IPS DF 6.9 (cell line): Measurements from ENCODE around the gene MAPK10.
"Not testable (repeated sequence)": the region's sequence is repeated elsewhere in the genome, so short reads cannot be mapped to it uniquely, and the experiment has no call there.

Experiments used
- DNase-seq: peaks from one replicate; pipeline ENCODE4 v3.0.0-alpha.2; 2013; ENCODE audit warnings: low read depth, low spot score
- H3K27ac ChIP-seq: one replicate; pipeline ENCODE4 v1.5.1; 2013; ENCODE audit warnings: low read length, control low read depth
- H3K27me3 ChIP-seq: 2 replicates; pipeline ENCODE4 v1.6.1; 2013; ENCODE audit warnings: mild to moderate bottlenecking, low read length; ENCODE audit not compliant: control insufficient read depth, insufficient read depth
- H3K36me3 ChIP-seq: 2 replicates; pipeline ENCODE4 v1.6.1; 2013; ENCODE audit warnings: low read length; ENCODE audit not compliant: control insufficient read depth, insufficient read depth
- H3K4me1 ChIP-seq: 2 replicates; pipeline ENCODE4 v1.6.1; 2013; ENCODE audit warnings: low read length; ENCODE audit not compliant: control insufficient read depth, insufficient read depth
- H3K4me3 ChIP-seq: 2 replicates; pipeline ENCODE4 v1.5.1; 2013; ENCODE audit warnings: mild to moderate bottlenecking, low read length
- H3K9me3 ChIP-seq: 2 replicates; pipeline ENCODE4 v1.6.1; 2013; ENCODE audit warnings: low read length, inconsistent platforms; ENCODE audit not compliant: control insufficient read depth, insufficient read depth
- WGBS: extraction: QIAGEN DNeasy Blood & Tissue Kit; methylation state at CpG from one replicate; pipeline ENCODE4 v1.1.7; 2013; ENCODE audit warnings: mixed read lengths, missing lambda C conversion rate; ENCODE audit not compliant: insufficient read length, insufficient coverage; 5-methylcytosine and 5-hydroxymethylcytosine counted together

The MAPK10 gene

DNA sequence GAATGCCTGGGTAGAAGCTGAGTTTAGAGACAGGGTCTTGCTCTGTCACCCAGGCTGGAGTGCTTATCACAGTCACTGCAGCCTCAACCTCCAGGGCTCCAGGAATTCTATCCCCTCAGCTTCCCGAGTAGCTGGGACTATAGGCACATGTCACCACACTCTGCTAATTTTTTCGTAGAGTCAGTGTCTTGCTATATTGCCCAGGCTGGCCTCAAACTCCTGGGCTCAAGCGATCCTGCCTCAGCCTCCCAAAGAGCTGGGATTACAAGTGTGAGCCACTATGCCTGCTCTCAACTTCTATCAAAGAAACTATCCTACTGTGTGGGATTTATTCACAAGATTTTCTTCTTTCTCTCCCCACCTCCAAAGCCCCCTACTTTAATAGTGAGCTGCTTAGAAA lies 15.7 kb downstream of the MAPK10 start:
- Histone ChIP-seq H3K4me3 (no peak overlapping the region), H3K27ac (no peak overlapping the region), H3K9me3 (no peaks in the 10 kb centered on the region), H3K36me3 (no peaks in the 10 kb centered on the region), H3K4me1 (no peaks in the 10 kb centered on the region), H3K27me3 (no peaks in the 10 kb centered on the region)
- no CpG with 5 or more reads among the region's 3 CpGs for WGBS
- DNase-seq = no peak

DNA sequence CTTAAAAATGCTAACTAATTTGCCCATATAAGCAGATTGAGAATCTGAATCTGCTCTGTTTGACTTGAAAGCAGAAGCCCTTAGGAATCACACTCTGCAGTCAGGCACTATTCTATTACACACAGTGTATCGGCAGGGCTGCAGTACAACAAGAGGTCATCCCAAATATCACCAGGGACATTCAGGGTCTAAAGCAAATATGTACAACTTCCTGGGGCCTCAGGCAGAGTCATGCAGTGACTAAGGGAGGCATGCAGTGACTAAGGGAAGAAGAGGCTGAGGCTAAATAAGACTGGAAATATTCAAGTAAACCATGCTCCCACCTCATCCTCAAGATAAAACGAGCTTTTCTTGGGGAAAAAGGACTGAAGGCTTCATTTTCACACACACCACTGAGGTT lies 20.9 kb downstream of the MAPK10 start:
- no peak for DNase-seq
- WGBS = no CpG with 5 or more reads among the region's 2 CpGs

DNA sequence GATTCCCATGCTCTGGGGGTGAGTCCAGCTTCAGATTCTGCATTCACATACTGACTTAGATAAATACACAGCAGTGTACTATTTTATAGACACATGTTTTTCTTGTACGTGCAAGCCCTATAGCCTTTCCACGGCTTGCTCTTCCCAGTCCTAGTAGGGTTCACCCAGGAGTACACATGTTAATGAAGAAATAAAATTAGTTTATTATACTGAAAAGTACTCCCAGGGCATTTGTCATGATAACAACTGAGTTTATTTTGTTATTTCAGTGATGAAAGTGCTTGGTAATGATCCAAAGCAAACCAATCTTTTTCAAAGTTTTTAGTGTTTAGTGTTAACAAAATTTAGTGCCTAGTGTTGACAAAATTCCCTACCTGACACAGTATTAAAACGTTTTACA lies 21.3 kb downstream of the MAPK10 start:
- WGBS = no CpG with 5 or more reads among the region's 3 CpGs
- no peak overlapping the region for H3K4me3 ChIP-seq
- H3K27me3 ChIP-seq = no peaks in the 10 kb centered on the region
- H3K4me1 ChIP-seq = no peaks in the 10 kb centered on the region
- H3K36me3 ChIP-seq = no peaks in the 10 kb centered on the region
- no peak overlapping the region for H3K27ac ChIP-seq
- no peak for DNase-seq
- H3K9me3 ChIP-seq = no peaks in the 10 kb centered on the region; the same call in 1 of the 2 replicates

More for the DNA sequence above, 20.9 kb downstream of the MAPK10 start:
- H3K27ac ChIP-seq = no peak overlapping the region
- no peaks in the 10 kb centered on the region for H3K4me1 ChIP-seq
- no peaks in the 10 kb centered on the region for H3K36me3 ChIP-seq
- no peaks in the 10 kb centered on the region; the same call in 1 of the 2 replicates for H3K9me3 ChIP-seq
- no peaks in the 10 kb centered on the region for H3K27me3 ChIP-seq
- no peak overlapping the region for H3K4me3 ChIP-seq

DNA sequence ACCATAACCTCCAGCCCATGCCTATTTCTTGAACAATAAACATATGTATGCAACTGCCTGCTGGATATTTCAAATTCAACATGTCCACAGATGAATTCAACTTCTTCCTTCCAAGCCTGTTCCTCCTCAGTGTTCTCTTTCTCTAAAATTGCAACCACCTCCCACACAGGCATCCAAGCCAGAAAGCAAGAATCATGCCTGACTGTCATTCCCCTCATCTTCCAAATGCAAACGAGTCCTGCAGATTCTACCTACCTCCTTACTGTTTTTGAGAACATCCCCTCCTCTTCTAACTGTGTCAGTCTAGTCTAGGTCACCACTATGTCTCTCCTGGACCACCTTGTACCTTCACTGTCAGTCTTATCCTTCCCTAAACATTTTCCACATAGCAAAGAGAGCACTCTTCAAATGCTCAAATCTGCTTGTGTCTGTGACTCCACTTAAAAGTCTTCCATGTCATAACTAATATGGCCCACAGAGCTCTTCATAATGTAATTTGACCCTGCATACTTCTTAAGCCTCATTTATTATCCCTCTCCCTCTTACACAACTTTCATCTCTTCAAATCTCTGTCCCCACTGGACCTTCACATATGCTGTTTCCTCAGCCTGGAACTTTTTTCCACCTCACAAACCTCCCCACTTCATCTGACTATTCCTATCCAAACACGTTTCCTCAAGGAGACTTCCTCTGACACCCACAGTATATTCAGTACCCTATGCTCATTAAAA lies 25.7 kb downstream of the MAPK10 start:
- Histone ChIP-seq H3K27ac (no peak overlapping the region), H3K36me3 (no peaks in the 10 kb centered on the region)
- WGBS = 100% methylated on average over 1 of the region's 2 CpGs

DNA sequence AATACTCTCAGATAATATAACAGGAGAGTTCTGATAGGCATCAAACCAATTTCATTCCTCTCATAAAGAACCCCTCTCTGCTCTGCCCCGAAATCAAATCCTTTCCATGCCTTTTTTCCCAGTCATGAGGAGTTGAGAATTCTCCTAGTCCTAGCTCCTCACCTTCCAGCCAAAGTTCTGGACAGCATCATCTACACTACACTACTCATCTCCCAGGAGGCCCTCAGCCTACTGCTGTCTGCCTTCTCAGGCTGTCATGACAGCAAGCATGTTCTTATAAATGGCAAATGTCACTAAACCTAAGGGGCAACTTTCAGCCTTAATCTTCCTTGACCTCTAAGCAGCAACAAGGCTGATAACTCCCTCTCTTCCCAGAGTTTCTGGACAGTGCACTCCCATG lies 26.6 kb downstream of the MAPK10 start:
- Histone ChIP-seq H3K4me3 (no peak overlapping the region), H3K27me3 (no peaks in the 10 kb centered on the region), H3K9me3 (no peaks in the 10 kb centered on the region; the same call in 1 of the 2 replicates), H3K36me3 (no peaks in the 10 kb centered on the region), H3K27ac (no peak overlapping the region), H3K4me1 (no peaks in the 10 kb centered on the region)
- no peak for DNase-seq
- WGBS = no CpG with 5 or more reads among the region's 1 CpG

More for the DNA sequence above, 25.7 kb downstream of the MAPK10 start:
- no peak for DNase-seq
- Histone ChIP-seq H3K4me1 (no peaks in the 10 kb centered on the region), H3K27me3 (no peaks in the 10 kb centered on the region), H3K9me3 (no peaks in the 10 kb centered on the region; the same call in 1 of the 2 replicates), H3K4me3 (no peak overlapping the region)

DNA sequence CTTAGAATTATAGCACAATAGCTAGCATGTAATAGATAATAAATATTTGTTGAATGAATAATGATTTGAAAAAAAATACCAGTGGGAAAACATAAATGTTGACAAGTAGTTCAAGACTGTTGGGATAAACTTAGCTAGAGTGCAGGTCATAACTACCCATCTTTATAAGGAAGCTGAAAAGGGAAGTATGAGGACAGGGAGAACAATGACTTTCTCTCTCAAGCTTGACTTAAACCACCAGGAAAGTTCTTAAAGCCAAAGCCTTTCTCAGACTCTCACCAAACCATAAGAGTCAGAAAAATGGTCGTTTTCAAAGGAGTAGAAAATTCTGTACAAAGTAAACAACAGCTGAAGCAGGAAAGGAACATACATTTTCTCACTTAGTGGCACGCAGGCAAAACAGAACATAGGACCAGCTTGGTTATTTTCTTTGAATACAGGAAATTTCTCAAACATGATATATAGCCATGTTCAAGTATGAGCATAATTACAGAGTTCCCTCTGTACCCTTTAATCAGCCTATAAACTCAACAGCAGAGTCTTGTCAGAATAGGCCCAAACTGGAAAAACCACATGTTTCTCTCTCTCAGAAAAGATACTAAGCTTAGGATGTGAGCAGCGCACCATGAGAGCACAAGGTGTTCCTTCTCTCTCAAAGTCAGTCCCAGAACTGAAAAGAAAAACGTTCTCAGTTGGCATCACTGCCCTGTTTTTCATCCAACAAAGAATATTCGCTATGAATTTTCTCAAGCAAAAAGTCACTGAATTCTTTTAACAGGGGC lies 28.7 kb downstream of the MAPK10 start:
- Histone ChIP-seq H3K36me3 (no peaks in the 10 kb centered on the region), H3K4me3 (no peak overlapping the region), H3K9me3 (no peaks in the 10 kb centered on the region; the same call in 1 of the 2 replicates), H3K27me3 (no peaks in the 10 kb centered on the region), H3K4me1 (no peaks in the 10 kb centered on the region), H3K27ac (no peak overlapping the region)
- DNase-seq = no peak
- no CpG with 5 or more reads among the region's 5 CpGs for WGBS

DNA sequence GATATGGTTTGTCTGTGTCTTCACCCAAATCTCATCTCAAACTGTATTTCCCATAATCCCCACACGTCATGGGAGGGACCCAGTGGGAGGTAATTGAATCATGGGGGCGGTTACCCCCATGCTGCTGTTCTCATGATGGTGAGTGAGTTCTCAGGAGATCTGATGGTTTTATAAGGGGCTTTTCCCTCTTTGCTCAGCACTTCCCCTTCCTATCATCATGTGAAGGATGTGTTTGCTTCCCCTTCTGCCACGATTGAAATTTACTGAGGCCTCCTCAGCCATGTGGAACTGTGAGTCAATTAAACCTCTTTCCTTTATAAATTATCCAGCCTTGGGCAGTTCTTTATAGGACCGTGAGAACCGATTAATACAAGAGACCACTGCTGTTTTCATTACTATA lies 29.4 kb downstream of the MAPK10 start:
- no CpG with 5 or more reads among the region's 5 CpGs for WGBS
- H3K27ac ChIP-seq, DNase-seq, H3K4me3 ChIP-seq, H3K9me3 ChIP-seq, H3K4me1 ChIP-seq, H3K36me3 ChIP-seq, H3K27me3 ChIP-seq: not testable (repeated sequence)

DNA sequence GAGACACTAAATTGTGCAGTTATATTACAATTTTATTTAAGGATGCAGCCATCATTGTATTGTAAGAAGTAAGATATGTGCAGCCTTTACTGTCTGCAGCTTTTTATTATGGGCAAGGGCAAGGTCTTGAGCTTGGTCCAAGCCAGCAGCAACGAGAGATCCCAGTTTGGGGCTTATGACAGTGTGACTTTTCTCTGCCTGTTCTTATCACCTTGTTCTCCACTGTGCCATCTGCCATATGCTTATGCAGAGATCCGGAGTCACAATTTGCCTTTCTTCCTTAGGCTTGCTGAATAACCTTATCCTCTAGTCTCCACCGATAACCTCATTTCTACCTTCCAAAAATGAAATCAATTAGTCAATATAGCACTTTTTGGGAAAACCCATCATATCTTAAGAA lies 30.4 kb downstream of the MAPK10 start:
- Histone ChIP-seq H3K27ac (no peak overlapping the region), H3K4me3 (no peak overlapping the region), H3K36me3 (no peaks in the 10 kb centered on the region), H3K27me3 (no peaks in the 10 kb centered on the region), H3K9me3 (no peaks in the 10 kb centered on the region; the same call in 1 of the 2 replicates), H3K4me1 (no peaks in the 10 kb centered on the region)
- no peak for DNase-seq
- 100% methylated on average over 1 of the region's 3 CpGs for WGBS

DNA sequence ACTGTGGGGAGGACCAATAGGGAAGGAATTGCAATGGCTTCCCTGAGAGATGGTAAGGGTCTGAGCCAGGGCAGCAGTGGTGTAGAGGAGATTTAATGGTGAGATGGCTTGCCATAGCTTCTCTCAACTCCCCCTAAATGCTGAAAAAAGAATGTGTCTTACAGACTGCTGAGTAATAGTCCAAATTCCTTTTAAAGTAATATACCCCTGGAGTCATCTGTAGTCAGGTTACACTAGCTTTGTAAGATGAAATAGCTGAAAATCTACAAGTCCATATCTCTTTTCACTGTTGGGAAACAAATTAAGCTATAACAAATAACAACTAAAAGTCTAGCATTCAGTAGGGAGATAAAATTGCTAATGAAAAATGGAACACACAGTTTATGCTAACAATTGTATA lies 33.5 kb downstream of the MAPK10 start:
- Histone ChIP-seq H3K27ac (no peak overlapping the region), H3K36me3 (no peaks in the 10 kb centered on the region), H3K4me1 (no peaks in the 10 kb centered on the region), H3K9me3 (no peaks in the 10 kb centered on the region), H3K27me3 (no peaks in the 10 kb centered on the region), H3K4me3 (no peak overlapping the region)
- no peak for DNase-seq

DNA sequence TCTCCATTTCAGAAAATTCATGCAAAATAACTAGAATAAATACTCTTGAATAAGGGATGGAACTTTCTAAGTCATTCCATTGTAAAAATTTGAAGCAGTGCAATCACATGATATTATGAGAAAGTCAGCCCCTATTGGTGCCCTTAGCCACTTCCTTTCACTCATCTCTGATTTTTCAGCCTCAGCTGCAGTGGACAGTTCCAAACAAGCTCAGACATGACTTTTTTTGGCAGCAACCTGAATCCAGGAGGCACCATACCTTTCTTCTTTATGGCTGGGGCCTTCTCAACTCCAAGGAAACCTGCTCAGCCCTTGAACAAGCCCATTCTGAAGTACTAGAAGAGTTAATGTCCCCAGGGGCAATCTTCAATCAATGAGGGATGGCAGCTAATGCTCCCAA lies 40.5 kb downstream of the MAPK10 start:
- Histone ChIP-seq H3K4me3 (no peak overlapping the region), H3K27me3 (no peaks in the 10 kb centered on the region), H3K36me3 (no peaks in the 10 kb centered on the region), H3K27ac (no peak overlapping the region), H3K4me1 (no peaks in the 10 kb centered on the region), H3K9me3 (no peaks in the 10 kb centered on the region)
- no peak for DNase-seq

DNA sequence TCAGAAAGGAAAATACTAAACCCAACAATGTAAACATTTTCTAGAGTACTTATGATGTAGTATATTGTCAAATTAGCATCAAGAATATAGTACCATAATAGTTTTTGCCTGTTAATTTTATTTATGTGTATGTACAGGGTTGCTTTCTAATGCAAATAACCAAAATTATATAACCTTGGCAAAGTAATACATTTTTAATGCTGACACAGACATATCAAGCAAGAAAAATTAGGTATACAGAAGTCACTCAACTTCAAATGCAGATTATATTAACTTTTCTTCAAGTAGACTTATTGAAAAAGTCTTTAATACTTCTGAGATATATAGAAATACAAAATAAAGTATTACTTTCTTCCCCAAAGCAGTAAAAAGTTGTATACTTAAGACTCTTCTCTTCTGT lies 44.3 kb downstream of the MAPK10 start:
- H3K4me3 ChIP-seq = no peak overlapping the region
- DNase-seq = no peak
- H3K27me3 ChIP-seq = no peaks in the 10 kb centered on the region
- H3K9me3 ChIP-seq = no peaks in the 10 kb centered on the region
- H3K36me3 ChIP-seq = no peaks in the 10 kb centered on the region
- H3K4me1 ChIP-seq = no peaks in the 10 kb centered on the region
- no peak overlapping the region for H3K27ac ChIP-seq
